DMS79 treated with DMSO at 0.1 percent for 48 hours (cell line): Measurements from ENCODE around the gene MAPK10.
"Not testable (repeated sequence)": the region's sequence is repeated elsewhere in the genome, so short reads cannot be mapped to it uniquely, and the experiment has no call there.

Source experiments
- DNase-seq: peaks from one replicate; lab custom pipeline; 2025; lab: John Stamatoyannopoulos, UW

Gene MAPK10

GRCh38 chr4:86107112-86107511 is 252.7 kb downstream of the MAPK10 start:
- peak; percentile 45 for DNase-seq

DNA sequence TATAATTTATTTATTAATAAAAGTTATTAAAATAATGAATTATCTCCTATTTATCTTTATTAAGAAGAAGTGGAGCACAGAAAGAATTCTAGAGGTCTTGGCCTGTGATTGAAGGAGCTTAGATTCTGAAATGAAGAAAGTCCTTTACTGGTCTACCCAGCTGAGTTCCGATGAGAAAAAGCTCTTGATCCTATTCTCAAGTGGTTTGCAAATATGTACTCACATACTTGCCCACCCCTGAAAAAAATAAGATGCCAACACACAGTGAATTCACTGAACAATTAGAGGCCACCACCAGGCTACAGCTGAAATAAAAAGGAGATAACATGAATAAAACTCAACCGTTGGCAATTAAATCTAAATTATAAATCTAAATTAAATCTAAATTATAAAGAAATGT is 253.4 kb downstream of the MAPK10 start:
- peak; percentile 71 for DNase-seq

DNA sequence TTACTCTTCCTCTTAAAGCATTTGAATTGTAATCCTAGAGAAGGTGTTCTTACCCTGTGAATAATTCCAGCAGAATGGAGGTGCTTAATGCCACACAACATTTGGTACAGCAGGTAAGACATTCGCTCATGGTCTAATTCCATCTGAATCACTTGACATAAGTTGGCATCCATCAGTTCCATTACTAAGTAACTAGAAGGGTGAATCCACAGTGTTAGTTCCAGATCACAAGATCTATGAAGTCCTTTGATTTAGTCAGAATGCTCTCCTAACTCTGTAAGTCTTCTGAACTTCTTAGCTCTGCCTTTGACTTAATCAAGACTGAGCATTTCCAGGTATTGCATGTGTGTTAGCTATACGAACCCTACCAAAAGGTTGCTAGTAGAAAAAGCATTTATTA is 258.0 kb downstream of the MAPK10 start:
- DNase-seq: no peak

DNA sequence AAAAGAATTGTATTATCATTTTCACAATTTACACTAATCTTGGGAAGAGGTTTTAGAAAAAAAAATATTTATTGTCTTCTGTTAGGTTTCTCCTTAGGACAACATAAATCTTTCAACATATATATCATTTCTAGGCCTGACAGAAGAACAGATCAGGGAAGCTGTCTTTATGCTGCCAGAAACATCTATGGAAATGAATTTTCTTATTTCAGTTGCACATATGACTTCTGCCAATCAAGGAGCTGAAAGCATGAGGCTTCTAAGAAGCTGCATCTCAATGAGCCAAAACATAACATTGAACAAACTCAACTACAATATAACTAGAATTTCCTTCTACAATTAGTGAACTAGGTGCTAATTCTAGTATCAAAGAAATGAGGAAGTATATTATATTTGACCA is 258.4 kb downstream of the MAPK10 start:
- DNase-seq: no peak

DNA sequence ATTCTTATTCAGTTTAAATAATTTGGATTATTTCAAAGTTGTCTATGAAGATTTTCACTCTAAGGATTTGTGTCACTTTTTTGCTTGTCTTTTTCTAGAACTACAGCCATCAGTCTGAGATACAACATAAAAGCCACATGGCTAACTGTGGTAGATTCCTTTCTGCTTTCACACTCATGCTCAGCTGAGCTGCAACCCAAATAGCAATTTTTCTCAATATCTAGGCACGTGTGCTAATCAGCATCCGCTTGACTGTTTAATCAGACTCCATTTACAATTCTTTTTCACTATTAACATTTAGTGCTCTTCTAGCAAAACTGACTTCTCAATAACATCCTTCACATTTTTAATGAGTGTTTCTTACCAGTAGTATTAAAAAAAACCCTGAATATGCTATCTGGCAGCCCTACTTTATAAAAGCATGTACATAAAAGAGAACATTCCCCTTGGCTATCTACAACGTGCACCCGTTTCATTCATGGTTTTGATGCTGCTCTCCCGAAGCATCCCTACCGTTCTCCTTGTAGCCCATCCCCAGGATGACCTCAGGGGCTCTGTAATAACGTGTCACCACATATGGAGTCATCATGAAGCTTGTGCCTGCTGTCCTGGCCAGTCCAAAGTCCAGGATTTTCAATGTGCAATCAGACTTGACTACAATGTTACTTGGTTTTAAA is 259.2 kb downstream of the MAPK10 start:
- DNase-seq: no peak

DNA sequence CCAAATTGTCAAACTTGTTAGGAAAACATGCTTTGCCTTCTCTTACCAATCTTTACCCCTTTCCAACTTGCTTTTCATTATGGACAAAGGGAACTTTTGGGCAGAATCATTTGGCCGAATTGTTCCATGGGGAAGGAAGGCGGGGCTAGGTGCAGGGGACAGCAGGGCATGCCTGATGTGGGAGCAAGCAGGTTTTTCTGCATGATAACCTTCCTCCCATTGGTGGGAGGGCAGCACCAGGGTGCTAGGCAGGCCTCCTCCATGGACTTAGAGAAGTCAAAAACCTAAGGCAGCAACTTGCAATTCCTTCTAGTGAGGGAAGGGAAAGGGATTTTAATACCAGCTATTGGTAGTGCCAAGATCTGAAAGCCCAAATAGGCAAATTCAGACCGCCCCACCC is 260.5 kb downstream of the MAPK10 start:
- DNase-seq: no peak

- DNase-seq: no peak
Measured at GRCh38 chr4:86098691-86099090, 261.2 kb downstream of the MAPK10 start.

- DNase-seq: no peak
Measured at GRCh38 chr4:86096373-86096772, 263.5 kb downstream of the MAPK10 start.

DNA sequence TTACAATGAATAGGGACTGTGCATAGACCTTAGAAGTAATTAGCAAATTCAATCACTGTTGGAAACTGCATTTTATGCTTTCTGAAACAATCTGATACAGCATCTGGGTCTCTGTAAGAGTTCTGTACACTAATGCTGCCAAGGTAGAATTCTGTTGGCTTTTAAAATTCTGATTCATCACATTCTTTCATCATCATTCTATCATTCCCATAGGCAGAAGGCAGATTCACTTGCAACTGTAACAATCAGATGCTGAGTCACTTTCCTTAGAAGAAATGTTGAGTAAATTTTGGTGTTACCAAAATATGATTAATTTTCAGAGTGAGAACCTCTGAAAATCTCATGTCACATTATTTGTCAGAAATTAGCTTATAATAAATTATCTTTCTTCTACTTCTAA is 267.2 kb downstream of the MAPK10 start:
- no peak for DNase-seq

DNA sequence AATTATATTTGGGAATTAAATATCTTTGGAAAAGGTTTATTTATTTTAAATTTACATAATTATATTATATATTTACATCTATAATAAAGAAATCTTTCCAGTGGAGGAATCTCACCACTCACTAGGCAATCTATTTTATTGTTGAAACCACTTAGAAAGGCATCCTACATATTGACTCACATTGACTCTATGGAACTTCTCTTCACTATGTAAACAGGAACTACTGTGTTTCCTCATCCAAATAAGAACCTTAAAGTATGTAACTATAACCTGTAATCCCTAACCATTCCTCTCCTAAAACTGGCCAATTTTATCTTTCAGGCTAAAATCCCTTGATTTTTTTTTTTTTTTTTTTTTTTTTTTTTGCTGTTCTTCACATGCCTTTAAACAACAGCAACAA is 268.7 kb downstream of the MAPK10 start:
- no peak for DNase-seq

- DNase-seq: no peak
Measured at GRCh38 chr4:86089781-86090323, 270.0 kb downstream of the MAPK10 start.

DNA sequence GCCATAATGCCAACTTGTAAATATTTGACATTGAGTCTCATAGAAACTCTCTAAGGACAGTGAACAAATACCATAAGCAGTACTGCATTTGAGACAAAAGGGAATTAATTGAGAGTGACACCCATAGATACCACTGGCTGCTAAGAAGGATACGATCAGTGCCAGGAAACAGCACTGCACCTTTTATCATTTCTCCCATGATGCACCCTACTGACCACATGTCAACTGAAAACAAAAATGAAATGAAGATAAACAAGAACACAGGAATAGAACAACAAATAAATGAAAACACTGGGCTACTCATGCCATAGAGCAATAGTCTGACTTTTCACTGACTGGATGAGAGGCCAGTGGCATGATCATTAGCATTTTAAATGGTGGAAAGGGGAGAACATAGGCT is 270.8 kb downstream of the MAPK10 start:
- no peak for DNase-seq

- not testable (repeated sequence) for DNase-seq
Measured at GRCh38 chr4:86075796-86076195, 284.1 kb downstream of the MAPK10 start.

GRCh38 chr4:86060341-86060740 is 299.5 kb downstream of the MAPK10 start:
- DNase-seq: no peak

- no peak for DNase-seq
Measured at GRCh38 chr4:86058621-86059020, 301.2 kb downstream of the MAPK10 start.

- no peak for DNase-seq
Measured at GRCh38 chr4:86055898-86056297, 304.0 kb downstream of the MAPK10 start.

GRCh38 chr4:86054286-86055032 is 305.4 kb downstream of the MAPK10 start:
- DNase-seq: no peak

- DNase-seq: no peak
Measured at GRCh38 chr4:86050496-86050895, 309.4 kb downstream of the MAPK10 start.

DNA sequence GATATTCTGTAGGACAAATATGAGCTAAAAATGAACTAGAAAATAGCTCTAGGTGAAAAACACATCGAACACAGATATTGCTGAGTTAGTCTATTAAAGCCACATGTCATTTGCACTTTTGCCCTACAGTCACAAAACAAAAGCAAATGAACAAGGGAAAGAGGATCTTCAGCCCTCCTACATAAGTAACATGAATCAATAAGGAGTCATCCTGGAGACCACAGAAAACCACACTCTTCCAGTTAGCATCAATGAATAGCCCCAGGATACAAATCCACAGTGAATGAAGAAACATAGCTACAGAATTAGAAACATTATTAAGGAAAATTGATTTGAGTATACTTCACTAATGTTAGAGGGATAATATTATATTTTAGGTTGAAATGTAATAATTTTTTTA is 311.4 kb downstream of the MAPK10 start:
- no peak for DNase-seq

- DNase-seq: no peak
Measured at GRCh38 chr4:86044593-86044985, 315.3 kb downstream of the MAPK10 start.

DNA sequence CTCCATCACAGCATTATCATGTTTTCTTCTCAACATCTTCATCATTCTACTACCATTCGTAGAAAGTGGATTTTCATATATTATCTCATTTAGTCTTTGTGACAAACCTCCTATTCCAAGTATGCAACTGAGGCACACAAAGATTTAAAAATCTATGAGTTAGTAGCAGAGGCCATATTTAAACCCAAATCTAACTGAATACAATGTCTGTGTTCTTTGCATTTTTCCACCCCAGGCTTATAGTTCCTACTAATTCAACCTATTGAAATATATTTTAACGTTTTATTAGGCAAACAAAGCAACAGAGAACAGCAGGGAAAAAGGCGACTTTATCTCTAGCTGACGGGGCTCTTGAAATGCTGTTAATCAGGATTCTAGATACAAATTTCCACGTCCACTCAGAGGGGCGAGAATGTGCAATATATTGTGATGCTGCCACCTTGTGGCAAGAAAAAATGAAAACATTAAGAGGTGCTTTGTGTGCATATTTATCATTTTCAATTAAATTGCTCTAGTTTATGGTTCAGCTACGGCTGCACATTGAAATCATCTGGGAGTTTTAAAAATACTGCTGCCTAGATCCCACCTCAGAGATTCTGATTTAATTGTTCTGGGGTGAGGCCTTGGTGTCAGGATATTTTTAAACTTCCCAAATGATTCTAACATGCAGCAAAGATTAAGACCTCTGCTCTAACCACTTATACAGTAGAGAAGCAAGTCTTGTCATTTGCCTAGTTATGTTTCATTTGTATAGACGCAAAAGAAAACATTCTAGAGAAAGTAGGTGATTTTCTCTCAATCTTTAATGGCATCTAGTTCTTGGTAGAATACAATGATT is 315.9 kb downstream of the MAPK10 start:
- peak; percentile 18 for DNase-seq

- no peak for DNase-seq
Measured at GRCh38 chr4:86038037-86038436, 321.8 kb downstream of the MAPK10 start.

- DNase-seq: peak; percentile 29
Measured at GRCh38 chr4:86036736-86037135, 323.1 kb downstream of the MAPK10 start.
